ENCODE results near the gene LRP5.

Gene LRP5

DNA sequence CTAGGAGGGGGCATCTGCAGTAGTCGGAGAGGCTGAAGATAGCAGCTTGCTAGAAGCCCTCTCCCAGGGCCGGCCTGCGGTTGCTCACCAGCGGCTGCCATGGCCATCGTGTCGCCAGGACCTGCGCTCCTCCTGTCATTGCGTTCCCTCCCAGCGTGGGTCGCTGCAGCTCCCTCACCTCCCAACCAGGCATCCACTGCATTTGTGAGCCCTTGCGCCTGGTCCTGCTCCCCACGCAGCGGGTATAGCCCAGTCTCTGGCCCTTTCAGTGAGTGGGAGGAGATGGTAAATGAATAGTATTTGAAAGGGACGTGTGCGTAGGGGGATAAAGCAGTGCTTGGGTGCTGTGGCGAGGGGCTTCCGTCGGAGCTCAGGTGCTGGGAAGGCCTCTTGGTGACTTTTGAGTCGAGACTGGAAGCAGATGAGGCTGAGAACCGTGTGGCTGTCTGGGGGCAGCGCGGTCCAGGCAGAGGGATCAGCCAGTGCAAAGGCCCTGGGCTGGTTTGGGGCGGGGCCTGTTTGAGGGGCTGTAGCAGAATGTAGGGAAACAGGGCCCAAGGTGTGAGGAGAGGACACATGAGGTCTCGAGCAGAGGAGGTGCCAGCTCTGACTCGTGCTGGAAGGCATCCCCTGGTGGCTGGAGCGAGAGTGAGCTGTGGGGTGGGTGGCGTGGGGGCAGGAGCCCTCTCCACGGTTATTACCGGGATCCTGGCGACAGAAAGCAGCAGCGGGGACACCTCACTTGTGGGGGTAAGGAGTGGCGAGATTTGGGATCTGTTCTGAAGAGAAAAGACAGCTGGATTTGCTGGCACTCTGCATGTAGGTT, 39.3 kb downstream of the LRP5 start:
- no peak overlapping the region for H3K4me3 ChIP-seq (ENCODE audit: low read depth, low read length)
- TF ChIP-seq, protein P1, sequence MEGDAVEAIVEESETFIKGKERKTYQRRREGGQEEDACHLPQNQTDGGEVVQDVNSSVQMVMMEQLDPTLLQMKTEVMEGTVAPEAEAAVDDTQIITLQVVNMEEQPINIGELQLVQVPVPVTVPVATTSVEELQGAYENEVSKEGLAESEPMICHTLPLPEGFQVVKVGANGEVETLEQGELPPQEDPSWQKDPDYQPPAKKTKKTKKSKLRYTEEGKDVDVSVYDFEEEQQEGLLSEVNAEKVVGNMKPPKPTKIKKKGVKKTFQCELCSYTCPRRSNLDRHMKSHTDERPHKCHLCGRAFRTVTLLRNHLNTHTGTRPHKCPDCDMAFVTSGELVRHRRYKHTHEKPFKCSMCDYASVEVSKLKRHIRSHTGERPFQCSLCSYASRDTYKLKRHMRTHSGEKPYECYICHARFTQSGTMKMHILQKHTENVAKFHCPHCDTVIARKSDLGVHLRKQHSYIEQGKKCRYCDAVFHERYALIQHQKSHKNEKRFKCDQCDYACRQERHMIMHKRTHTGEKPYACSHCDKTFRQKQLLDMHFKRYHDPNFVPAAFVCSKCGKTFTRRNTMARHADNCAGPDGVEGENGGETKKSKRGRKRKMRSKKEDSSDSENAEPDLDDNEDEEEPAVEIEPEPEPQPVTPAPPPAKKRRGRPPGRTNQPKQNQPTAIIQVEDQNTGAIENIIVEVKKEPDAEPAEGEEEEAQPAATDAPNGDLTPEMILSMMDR (IDR thresholded peaks at IDR 0.05; ENCODE audit: low read depth, low read length): no peak

DNA sequence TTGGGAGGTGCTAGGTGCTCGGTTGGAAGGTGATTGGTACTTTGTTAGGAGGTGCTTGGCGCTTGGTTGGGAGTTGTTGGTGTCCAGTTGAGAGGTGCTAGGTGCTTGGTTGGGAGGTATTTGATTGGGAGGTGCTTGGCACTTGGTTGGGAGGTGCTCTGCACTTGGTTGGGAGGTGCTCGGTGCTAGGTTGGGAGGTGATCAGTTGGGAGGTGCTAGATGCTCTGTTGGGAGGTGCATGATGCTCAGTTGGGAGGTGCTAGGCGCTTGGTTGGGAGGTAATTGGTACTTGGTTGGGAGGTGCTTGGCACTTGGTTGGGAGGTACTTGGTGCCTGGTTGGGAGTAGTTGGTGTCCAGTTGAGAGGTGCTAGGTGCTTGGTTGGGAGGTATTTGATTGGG, 40.2 kb downstream of the LRP5 start:
- no peak overlapping the region for H3K4me3 ChIP-seq (ENCODE audit: low read depth, low read length)
- TF ChIP-seq, protein P1 (IDR thresholded peaks at IDR 0.05; ENCODE audit: low read depth, low read length): no peak

DNA sequence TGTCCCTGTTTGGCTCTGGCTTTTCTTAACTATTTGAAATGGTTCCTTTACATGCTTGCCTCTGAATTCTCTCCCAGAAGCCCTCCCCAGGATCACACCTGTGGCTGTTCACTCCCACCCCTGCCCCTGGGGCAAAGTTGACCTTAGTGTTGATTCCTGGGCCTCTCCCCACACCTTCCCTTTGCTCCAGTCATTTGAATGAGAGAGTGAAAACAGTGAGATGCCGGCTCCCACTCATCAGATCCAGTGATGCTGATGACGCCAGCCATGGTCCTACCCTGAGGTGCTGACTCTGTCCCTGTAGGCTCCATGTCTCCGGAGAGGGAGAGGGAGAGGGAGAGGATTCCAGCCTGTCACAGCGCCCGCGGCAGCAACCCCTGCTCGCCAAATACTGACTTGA, 40.7 kb downstream of the LRP5 start:
- H3K4me3 ChIP-seq (ENCODE audit: low read depth, low read length): no peak overlapping the region
- TF ChIP-seq, protein P1 (IDR thresholded peaks at IDR 0.05; ENCODE audit: low read depth, low read length): no peak

DNA sequence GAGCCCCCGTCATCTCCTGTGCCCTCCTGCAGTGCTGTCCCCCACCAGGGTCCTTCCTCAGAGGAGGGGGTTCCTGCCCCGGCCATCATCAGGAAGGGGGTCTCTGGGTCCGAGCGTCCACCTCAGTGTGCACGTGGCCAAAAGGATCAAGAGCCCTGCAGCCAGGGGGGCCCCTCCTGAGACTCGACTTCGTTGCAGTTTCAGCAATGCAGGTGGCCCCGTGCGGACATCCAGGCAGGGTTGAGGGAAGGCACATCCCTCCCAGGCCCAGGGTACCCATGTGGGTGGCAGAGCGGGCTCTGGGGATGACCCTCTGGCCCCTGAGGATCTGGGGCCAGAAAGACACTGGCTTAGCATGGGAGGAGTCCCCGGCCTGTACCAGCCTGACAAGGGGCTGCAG, 41.3 kb downstream of the LRP5 start:
- no peak overlapping the region for H3K4me3 ChIP-seq (ENCODE audit: low read depth, low read length)
- TF ChIP-seq, protein P1 (IDR thresholded peaks at IDR 0.05; ENCODE audit: low read depth, low read length): no peak

DNA sequence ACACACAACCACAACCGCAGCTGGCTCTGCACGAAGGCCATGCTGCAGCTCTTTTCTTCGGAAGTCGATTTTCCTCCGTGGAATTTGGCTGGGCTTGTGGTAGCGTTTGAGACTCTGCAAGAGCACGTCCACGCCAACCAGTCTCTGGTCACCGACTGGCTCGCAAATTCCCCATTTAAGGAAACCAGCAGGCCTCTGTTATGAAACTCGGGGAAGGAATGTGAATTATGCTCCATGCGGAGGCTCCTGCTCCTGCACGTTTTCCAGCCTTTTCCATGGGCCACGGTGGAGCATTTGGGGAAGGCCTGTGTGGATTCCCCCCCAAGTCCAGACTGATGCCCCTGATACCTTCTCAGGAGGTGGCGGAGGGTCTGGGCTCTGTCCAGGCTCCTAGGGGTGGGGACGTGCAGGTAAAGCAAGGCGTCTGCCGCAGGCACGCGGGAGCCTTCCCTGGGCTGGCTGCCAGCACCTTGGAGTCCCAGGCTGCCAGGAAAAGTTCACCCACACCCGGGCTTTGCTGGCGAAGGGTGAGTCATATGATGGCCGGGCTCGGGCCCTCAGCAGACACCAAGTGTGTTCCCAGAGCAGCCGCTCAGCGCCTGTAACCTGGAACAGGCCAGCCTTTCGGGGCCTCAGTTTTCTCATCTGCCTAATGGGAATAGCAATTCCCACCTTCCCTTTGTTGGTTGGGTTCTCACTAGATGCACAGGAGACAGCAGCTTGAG, 41.9 kb downstream of the LRP5 start:
- TF ChIP-seq, protein P1 (IDR thresholded peaks at IDR 0.05; ENCODE audit: low read depth, low read length): no peak
- no peak overlapping the region for H3K4me3 ChIP-seq (ENCODE audit: low read depth, low read length)

DNA sequence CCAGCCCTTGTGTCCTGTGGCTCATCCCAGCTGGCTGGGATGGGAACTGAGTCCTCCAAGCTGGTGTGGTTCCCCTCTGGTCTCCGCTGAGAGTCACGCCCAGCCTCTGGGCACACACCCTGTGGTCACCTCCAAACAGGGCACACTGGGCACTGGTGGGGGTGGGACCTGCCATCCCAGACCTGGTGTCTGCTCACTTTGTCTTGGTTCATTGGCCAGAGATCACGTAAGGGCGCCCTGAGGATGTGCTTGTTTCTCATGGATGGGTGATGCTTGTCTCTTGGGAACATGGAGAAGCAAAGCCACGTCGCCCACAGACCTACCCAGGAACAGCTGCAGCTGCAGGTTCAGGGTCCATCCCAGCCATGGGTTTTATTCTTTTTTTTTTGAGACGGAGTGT, 43.1 kb downstream of the LRP5 start:
- no peak overlapping the region for H3K4me3 ChIP-seq (ENCODE audit: low read depth, low read length)
- TF ChIP-seq, protein P1 (IDR thresholded peaks at IDR 0.05; ENCODE audit: low read depth, low read length): no peak

DNA sequence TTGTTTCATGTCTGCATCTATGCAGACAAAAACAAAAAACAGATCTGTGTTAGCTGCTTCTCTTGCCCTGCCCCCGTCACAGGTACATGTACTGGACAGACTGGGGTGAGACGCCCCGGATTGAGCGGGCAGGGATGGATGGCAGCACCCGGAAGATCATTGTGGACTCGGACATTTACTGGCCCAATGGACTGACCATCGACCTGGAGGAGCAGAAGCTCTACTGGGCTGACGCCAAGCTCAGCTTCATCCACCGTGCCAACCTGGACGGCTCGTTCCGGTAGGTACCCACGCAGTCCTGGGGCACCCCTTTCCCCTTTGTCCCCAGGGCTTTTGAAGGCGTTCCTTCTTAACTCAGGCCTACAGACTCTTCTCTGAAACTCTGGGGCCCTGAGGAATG, 45.2 kb downstream of the LRP5 start:
- TF ChIP-seq, protein P1 (IDR thresholded peaks at IDR 0.05; ENCODE audit: low read depth, low read length): no peak
- H3K4me3 ChIP-seq (ENCODE audit: low read depth, low read length): no peak overlapping the region

Measured in WI38 (cell line).